NT2/D1 (cell line): Measurements from ENCODE around the gene ATP5F1E.

Source experiments
- SUZ12 ChIP-seq: IDR thresholded peaks from 2 replicates; pipeline ENCODE4 v1.6.1; 2011; ENCODE audit not compliant: insufficient read length, insufficient read depth; ENCODE audit errors: extremely low read depth
- YY1 ChIP-seq: IDR thresholded peaks from 2 replicates; pipeline ENCODE4 v1.6.1; 2011; ENCODE audit not compliant: insufficient read length, insufficient read depth
- ZNF274 ChIP-seq: IDR thresholded peaks from 2 replicates; pipeline ENCODE4 v1.6.1; 2011; ENCODE audit warnings: mild to moderate bottlenecking, low read depth, low read length

DNA sequence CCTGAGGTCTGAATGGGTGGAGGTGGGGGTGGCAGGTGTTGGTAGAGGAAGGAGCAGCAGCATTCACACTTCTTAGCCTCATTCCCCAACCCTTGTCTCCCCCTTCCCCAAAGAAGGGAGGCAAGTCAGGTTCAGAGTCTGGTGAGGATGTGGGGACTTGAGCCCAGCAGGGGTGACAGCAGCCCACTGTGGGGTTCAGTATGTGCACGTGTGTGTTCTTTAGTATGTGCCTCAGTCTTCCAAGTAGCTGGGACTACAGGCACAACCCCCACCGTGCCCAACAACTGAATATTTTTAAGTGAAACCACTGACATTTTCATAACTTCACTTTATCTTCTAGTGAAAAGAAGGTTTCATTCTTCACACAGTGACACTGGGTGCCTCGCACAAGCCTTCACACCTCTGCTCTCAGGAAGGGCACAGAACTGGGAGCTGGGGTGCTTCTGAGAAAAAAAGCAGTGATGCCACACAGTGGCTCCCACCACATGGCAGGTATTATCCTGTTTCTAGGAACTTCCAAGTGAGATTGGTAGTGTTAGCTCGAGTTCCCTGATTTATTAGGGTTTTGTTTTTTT, 43.9 kb upstream of the ATP5F1E start:
- TF ChIP-seq YY1 (no peak), ZNF274 (no peak), SUZ12 (no peak)
